BLaER1 treated with 17β-estradiol and CSF1 and Interleukin-3, amounts not matched to agents 10 nM and 100 nM (cell line): ENCODE results near the gene FAM151A.

Experiments
- H3K27ac ChIP-seq, 11 experiments: shearing (Covaris generic); formaldehyde crosslinking; 2 replicates each; pipeline ENCODE4 v1.8.1; 2022
- H3K27me3 ChIP-seq, 11 experiments: shearing (Covaris generic); formaldehyde crosslinking; 2 replicates each; pipeline ENCODE4 v1.8.1; 2022
- H3K36me3 ChIP-seq, 11 experiments: shearing (Covaris generic); formaldehyde crosslinking; 2 replicates each; pipeline ENCODE4 v1.8.1; 2022
- H3K4me1 ChIP-seq, 10 experiments: shearing (Covaris generic); formaldehyde crosslinking; 2 replicates each; pipeline ENCODE4 v1.8.1; 2022
- H3K4me2 ChIP-seq, 11 experiments: shearing (Covaris generic); formaldehyde crosslinking; 2 replicates each; pipeline ENCODE4 v1.8.1; 2022
- H3K4me3 ChIP-seq, 10 experiments: shearing (Covaris generic); formaldehyde crosslinking; 2 replicates each; pipeline ENCODE4 v1.8.1; 2022
- H3K9ac ChIP-seq, 11 experiments: shearing (Covaris generic); formaldehyde crosslinking; 2 replicates each; pipeline ENCODE4 v1.8.1; 2022
- H3K9me3 ChIP-seq, 11 experiments: shearing (Covaris generic); formaldehyde crosslinking; replicated peaks in 1 of 11; 2 replicates each; pipeline ENCODE4 v1.8.1; 2022
- H4K20me1 ChIP-seq, 11 experiments: shearing (Covaris generic); formaldehyde crosslinking; 2 replicates each; pipeline ENCODE4 v1.8.1; 2022
- Cebpa-rat ChIP-seq, 11 experiments: shearing (Covaris generic); IDR thresholded peaks; 2 replicates each; pipeline ENCODE4 v1.8.1; 2022

Gene FAM151A

DNA sequence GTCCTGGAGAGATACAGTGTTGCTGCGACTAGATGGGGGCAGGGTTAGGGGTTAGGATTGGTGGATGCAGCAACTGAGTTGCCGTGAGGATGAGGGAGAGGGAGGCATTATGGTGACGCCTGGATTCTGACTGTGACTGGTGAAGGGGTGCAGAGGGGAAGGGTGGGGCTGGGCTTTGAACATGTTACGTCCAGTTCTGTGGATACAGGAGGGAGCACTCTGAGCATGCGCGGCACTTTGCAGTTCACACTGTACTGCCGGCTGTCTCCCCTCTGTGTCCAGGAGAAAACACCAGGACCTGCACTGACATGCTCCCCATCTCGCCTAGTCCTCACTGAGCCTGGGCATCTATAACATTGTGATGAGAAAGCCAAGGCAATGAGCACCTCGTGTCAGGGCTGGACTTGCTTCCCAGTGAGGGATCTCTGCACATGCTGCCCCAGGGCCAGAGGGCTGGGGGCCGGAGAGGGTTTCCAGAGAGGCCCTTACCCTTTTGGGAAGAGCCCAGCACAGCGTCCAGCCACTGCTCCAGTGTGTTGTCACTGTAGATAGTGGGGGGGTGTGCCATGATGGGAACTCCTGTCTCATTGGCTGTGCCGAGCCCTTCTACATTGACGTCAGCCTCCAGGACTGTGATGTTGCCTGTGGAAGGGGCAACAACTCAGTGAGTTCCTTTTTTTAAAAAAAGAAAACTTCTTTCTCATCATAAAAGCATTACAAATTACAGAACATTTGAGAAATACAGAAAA is 7.6 kb downstream of the FAM151A start:
- Histone ChIP-seq H3K9me3 (no peaks in the 10 kb centered on the region), H3K27ac (no peak overlapping the region), H3K4me2 (peak overlapping the region in 3 of 11 experiments; percentile 15 to 47 (median 41); a peak in 2 of 22 replicates), H3K36me3 (no peaks in the 10 kb centered on the region; a peak in 1 of 22 replicates), H3K27me3 (no peaks in the 10 kb centered on the region), H3K9ac (no peak overlapping the region), H3K4me3 (no peak overlapping the region), H3K4me1 (peaks cover 0 to 13% (median 7%) of the 10 kb centered on the region in 10 experiments; a peak in 7 of 20 replicates), H4K20me1 (no peaks in the 10 kb centered on the region)
- TF ChIP-seq Cebpa-rat (IDR thresholded peaks at IDR 0.05), result no peak

DNA sequence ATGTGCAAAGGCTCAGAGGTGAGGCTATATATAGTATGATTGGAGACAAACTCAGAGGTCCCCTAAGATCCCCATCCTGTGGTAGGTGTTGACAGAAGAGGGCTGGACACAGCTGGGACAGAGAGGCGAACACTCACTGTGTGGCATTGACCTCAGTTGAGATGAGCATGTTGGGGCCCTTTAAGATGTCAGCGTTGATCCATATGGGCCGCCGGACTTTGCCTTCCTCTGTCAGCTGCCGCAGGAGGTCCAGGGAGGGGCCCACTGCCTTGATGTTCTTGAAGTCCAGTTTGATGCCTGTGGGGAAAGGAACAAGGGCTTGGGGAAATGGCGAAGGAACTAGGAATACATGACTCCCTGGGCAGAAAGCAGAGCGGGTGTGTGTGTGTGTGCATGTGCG is 8.8 kb downstream of the FAM151A start:
- Histone ChIP-seq H3K4me1 (peaks cover 4 to 13% (median 9%) of the 10 kb centered on the region in 10 experiments; a peak in 18 of 20 replicates), H3K9me3 (no peaks in the 10 kb centered on the region), H3K4me2 (no peak overlapping the region), H4K20me1 (no peaks in the 10 kb centered on the region), H3K27me3 (no peaks in the 10 kb centered on the region), H3K9ac (no peak overlapping the region), H3K36me3 (peaks cover 0 to 9% (median 0%) of the 10 kb centered on the region in 11 experiments; a peak in 2 of 22 replicates), H3K27ac (no peak overlapping the region), H3K4me3 (no peak overlapping the region)
- no peak for TF ChIP-seq Cebpa-rat (IDR thresholded peaks at IDR 0.05)

DNA sequence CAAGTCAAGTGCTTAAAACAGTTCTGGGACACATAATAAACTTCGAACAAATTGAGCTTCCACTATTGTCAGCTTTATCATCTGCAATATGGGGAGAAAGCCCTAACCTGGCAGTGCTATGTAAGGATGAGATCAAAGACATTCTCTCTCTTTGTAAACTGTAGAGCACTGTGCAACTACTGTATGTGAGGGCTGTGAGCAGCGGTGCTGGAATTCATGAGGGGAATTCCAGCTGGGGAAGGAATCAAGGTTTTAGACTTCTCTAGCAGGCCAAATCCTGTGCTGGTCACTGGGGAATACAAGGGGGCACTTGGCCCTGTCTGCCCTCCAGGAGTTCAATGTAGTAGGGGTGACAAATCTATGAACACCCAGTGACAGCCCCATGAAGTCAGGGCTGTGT is 9.3 kb downstream of the FAM151A start:
- Histone ChIP-seq H3K9ac (no peak overlapping the region), H3K27me3 (no peaks in the 10 kb centered on the region), H3K36me3 (peaks cover 0 to 15% (median 0%) of the 10 kb centered on the region in 11 experiments; a peak in 2 of 22 replicates), H4K20me1 (no peaks in the 10 kb centered on the region), H3K4me1 (peaks cover 8 to 14% (median 11%) of the 10 kb centered on the region in 10 experiments; a peak in 19 of 20 replicates), H3K27ac (no peak overlapping the region), H3K4me2 (no peak overlapping the region), H3K4me3 (no peak overlapping the region), H3K9me3 (no peaks in the 10 kb centered on the region)
- TF ChIP-seq Cebpa-rat (IDR thresholded peaks at IDR 0.05), result no peak

DNA sequence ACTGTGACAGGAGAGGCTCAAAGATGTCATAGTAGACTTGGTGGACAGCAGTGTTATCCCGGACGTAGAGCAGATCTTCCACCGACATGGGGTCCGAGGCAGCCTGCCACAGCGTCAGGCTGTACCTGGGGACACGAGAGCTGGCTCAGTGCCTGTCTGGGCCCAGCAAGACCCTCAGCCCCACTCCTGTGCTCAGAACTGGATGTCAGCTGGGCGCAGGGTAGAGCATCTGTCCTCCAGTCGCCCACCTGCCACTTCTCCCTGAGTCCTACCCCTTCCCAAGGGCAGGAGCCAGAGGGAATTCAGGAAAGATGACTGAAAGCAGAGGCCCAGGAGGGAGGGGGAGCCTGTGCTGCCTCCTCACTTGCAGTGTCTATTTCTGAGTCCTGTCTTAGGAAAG is 11.7 kb downstream of the FAM151A start:
- H3K27ac ChIP-seq, result no peak overlapping the region
- no peak overlapping the region for H3K9ac ChIP-seq
- H3K9me3 ChIP-seq, result no peaks in the 10 kb centered on the region
- TF ChIP-seq Cebpa-rat (IDR thresholded peaks at IDR 0.05), result no peak
- peaks cover 12 to 30% (median 22%) of the 10 kb centered on the region in 10 experiments; a peak in 19 of 20 replicates for H3K4me1 ChIP-seq
- no peaks in the 10 kb centered on the region for H4K20me1 ChIP-seq
- H3K36me3 ChIP-seq, result peaks cover 0 to 36% (median 0%) of the 10 kb centered on the region in 11 experiments; a peak in 3 of 22 replicates
- H3K4me3 ChIP-seq, result no peak overlapping the region
- H3K4me2 ChIP-seq, result no peak overlapping the region
- no peaks in the 10 kb centered on the region for H3K27me3 ChIP-seq

DNA sequence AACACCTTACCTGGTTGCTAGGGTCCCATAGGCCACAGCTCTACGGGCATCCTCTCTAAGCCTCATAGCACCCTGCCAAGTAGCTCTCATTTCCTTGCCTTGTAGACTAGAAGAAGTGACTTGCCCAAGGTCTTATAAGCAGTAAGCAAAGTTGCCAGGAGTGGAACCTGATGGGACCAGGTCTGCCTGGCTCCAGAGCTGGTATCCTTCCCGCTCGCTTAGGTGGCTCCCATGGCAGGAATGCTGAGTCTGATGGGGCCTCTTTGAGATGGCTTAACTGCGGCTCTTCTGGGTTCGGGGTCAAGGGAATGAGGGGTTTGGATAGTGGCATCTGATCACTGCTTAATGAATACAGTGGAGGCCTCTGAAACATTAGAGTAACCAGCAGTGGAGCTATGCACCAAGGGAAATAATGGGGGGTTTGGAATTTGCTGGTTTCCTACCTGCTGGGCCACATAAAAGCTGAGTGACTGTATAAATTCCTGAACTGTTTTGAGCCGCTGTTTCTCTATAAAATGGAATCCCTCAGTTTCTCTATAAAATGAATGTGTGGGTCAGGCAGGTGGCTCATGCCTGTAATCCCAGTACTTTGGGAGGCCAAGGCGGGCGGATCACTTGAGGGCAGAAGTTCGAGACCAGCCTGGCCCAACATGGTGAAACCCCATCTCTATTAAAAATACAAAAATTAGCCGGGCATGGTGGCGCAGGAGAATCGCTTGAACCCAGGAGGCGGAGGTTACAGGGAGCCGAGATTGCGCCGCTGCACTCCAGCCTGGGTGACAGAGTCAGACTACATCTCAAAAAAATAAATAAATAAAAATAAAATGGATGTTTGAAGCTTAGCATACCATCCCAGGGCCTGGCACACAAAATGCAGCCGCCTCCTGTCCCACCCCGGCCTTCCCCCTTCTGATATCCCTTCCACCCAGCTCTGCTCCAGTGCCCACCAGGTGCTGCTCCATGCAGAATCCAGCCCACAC is 12.4 kb downstream of the FAM151A start:
- Histone ChIP-seq H3K27ac (no peak overlapping the region), H3K9me3 (no peaks in the 10 kb centered on the region), H3K4me3 (no peak overlapping the region), H4K20me1 (no peaks in the 10 kb centered on the region), H3K36me3 (peaks cover 0 to 44% (median 0%) of the 10 kb centered on the region in 11 experiments; a peak in 3 of 22 replicates), H3K27me3 (no peaks in the 10 kb centered on the region), H3K4me2 (no peak overlapping the region), H3K4me1 (peaks cover 5 to 30% (median 22%) of the 10 kb centered on the region in 10 experiments; a peak in 19 of 20 replicates), H3K9ac (no peak overlapping the region)
- no peak for TF ChIP-seq Cebpa-rat (IDR thresholded peaks at IDR 0.05)

DNA sequence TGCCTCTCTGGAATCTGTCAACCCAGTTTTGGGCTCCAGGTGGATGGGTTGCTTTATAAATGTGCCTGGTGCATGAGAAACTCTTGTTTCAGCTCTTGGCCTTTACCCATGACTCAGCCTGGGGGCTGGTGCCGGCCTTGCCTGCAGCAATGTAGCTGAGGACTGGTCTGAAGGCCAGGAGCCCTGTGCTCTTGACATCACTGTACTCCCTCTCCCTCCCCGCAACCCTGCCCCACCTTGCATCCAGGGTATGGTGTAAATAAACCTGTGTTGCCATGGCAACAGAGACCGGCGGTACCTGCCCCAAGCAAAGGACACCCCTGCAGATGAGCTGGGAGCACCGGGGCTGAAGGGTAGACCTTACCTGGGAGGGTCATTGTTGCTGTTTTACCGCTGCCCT is 13.3 kb downstream of the FAM151A start:
- TF ChIP-seq Cebpa-rat (IDR thresholded peaks at IDR 0.05), result no peak
- H3K27ac ChIP-seq, result no peak overlapping the region
- H3K9ac ChIP-seq, result no peak overlapping the region; a peak in 1 of 22 replicates
- 0 out of 22 replicates have a peak overlapping the region, but pooled peaks of 1 of the 11 experiments have one; percentile 46 for H3K4me2 ChIP-seq
- peaks cover 0 to 33% (median 24%) of the 10 kb centered on the region in 10 experiments; a peak in 16 of 20 replicates for H3K4me1 ChIP-seq
- no peak overlapping the region for H3K4me3 ChIP-seq
- H4K20me1 ChIP-seq, result 0 out of 22 replicates have a peak, but pooled peaks cover 0 to under 1% (median 0%) of the 10 kb centered on the region in 11 experiments
- H3K9me3 ChIP-seq, result no peaks in the 10 kb centered on the region
- H3K36me3 ChIP-seq, result peaks cover 0 to 46% (median 0%) of the 10 kb centered on the region in 11 experiments; a peak in 3 of 22 replicates
- no peaks in the 10 kb centered on the region for H3K27me3 ChIP-seq

DNA sequence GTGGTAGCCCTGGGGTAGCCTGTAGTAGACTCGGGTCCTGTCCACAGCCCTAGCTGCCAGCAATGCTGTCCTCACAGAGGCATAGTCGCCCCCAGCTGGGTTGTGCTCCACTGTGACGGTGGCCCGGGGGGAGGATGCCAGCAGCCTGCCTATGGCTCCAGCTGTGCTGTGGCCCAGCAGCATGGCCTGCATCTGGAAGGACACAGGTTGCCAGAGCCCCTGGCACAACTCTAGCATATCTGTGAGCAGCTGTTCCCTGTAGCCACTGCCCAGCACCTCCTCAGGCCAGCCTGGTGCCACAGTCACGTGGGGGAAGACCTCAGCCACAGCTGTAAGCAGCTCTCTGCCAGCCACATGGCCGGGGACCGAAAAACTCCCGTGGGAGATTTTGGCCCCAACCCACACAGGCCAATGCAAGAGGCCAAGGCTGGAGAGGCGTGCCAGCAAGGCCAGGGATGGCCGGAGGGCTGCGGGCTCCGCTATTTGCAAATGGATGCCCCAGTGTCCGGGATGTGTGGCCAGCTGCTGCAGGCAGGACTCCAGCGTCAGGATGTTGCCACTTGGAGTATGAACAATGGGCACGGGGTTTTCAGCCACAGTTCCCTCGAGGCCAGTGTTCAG is 13.9 kb downstream of the FAM151A start:
- H4K20me1 ChIP-seq, result peaks cover 0 to 6% (median 0%) of the 10 kb centered on the region in 11 experiments; a peak in 1 of 22 replicates
- H3K4me2 ChIP-seq, result peak overlapping the region in 8 of 11 experiments; percentile 27 to 64 (median 38); a peak in 14 of 22 replicates
- H3K27me3 ChIP-seq, result no peaks in the 10 kb centered on the region
- no peak overlapping the region; a peak in 1 of 22 replicates for H3K9ac ChIP-seq
- no peak for TF ChIP-seq Cebpa-rat (IDR thresholded peaks at IDR 0.05)
- H3K27ac ChIP-seq, result peak overlapping the region in 2 of 11 experiments; percentile 9 to 47; a peak in 2 of 22 replicates
- H3K9me3 ChIP-seq, result no peaks in the 10 kb centered on the region
- H3K36me3 ChIP-seq, result peaks cover 0 to 46% (median 0%) of the 10 kb centered on the region in 11 experiments; a peak in 3 of 22 replicates
- H3K4me1 ChIP-seq, result peaks cover 3 to 39% (median 31%) of the 10 kb centered on the region in 10 experiments
- H3K4me3 ChIP-seq, result no peak overlapping the region

DNA sequence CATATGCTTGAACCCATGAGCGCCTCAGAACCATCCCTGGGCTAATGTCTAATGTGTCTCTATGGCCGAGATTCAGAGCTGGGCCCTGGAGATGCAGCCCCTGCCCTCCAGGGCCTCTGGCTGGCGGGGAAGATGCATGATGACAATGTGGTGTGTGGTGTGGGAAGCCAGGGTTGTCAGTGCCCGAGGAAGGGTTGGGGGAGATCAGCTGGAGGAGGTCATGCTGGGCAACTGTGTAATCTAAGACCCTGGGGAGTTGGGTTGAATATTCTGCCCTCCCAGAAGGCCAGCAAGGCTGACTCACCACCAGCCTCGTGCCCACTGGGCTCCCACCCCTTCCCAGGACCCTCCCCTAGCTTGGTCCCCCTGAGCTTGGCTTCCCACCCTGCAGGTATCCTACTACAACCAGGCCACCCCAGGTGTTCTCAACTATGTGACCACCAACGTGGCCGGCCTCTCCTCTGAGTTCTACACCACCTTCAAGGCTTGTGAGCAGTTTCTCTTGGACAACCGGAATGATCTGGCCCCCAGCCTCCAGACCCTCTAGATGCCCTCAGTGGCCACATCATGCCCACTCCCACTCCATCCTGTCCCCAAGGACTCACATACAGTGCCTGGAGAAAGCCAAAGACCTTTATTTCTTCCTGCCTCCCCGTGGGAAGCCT is 14.6 kb downstream of the FAM151A start:
- Histone ChIP-seq H3K4me3 (no peak overlapping the region), H3K27ac (peak overlapping the region in 2 of 11 experiments; percentile 9 to 47; a peak in 3 of 22 replicates), H3K9me3 (no peaks in the 10 kb centered on the region), H3K27me3 (no peaks in the 10 kb centered on the region), H3K36me3 (peaks cover 0 to 46% (median 0%) of the 10 kb centered on the region in 11 experiments; a peak in 3 of 22 replicates), H3K4me1 (peaks cover 10 to 46% (median 38%) of the 10 kb centered on the region in 10 experiments), H4K20me1 (peaks cover 0 to 7% (median 0%) of the 10 kb centered on the region in 11 experiments; a peak in 2 of 22 replicates), H3K9ac (no peak overlapping the region), H3K4me2 (peak overlapping the region in 9 of 11 experiments; percentile 5 to 64 (median 39); a peak in 16 of 22 replicates)
- no peak for TF ChIP-seq Cebpa-rat (IDR thresholded peaks at IDR 0.05)
